HCT116 (cell line): ENCODE results near the gene DEF6. TPM values are rescaled to one million over a fixed set of nuclear protein-coding genes. Genes with fewer than 3 reads are reported as not detected.

Experiments
- ATAC-seq: fragments of 200-7000 bp; cut with Tn5 transposase; 2 replicates; pipeline ENCODE4 v1.9.1; 2020; ENCODE audit warnings: mild to moderate bottlenecking, moderate library complexity
- BruUV-seq: library from RNA; stranded (reverse); fragments of 400-500 nt; replicated peaks from 2 replicates; lab custom pipeline; 2021; lab: Mats Ljungman, UMichigan
- CTCF ChIA-PET: fragments of 300-600 bp; sonication (Branson Sonifier 250); formaldehyde crosslinking; loops from one replicate; lab custom pipeline; 2021; ENCODE audit warnings: antibody characterized with exemption; lab: Charles Lee
- POLR2A ChIA-PET: fragments of 300-600, 350-600 bp; sonication (Branson Sonifier 250); formaldehyde crosslinking; loops from one replicate; lab custom pipeline; 2021; ENCODE audit warnings: antibody characterized with exemption; lab: Charles Lee
- RAD21 ChIA-PET, 2 experiments: fragments of 300-600 bp; sonication (Branson Sonifier 250); formaldehyde crosslinking; loops; one replicate each; lab custom pipeline; 2023; ENCODE audit warnings: low total read pairs in 2 of 2; ENCODE audit not compliant: uncharacterized antibody in 2 of 2, unreplicated experiment in 2 of 2, low non-redundant PET in 1 of 2; lab: Charles Lee
- DNase-seq: peaks from one replicate; pipeline ENCODE4 v3.0.0-alpha.2; 2010; ENCODE audit warnings: low read depth, low spot score
- H2AFZ ChIP-seq: fragments of 200-600 bp; shearing (Covaris generic), sonication (generic); 2 replicates; pipeline ENCODE4 v1.6.1; 2017; ENCODE audit warnings: low read depth, mixed run types, mixed read lengths, antibody characterized with exemption, low read length; ENCODE audit not compliant: poor library complexity, severe bottlenecking
- H3K27ac ChIP-seq: 2 replicates; pipeline ENCODE4 v1.5.1; 2012; ENCODE audit warnings: low read depth, low read length
- H3K27me3 ChIP-seq: fragments of 200-600 bp; sonication (generic); 2 replicates; pipeline ENCODE4 v1.6.1; 2016; ENCODE audit warnings: mixed run types, low read length, mixed read lengths; ENCODE audit not compliant: insufficient read depth
- H3K36me3 ChIP-seq, 2 experiments: fragments of 200-500 bp in 1 of 2; fragments of 200-600 bp in 1 of 2; sonication (Bioruptor generic) in 1 of 2; sonication (generic) in 1 of 2; 2 replicates each; pipeline versions ENCODE4 v1.5.1 to v1.6.1; 2014 to 2016; ENCODE audit warnings: low read length in 2 of 2, inconsistent platforms in 1 of 2, mixed read lengths in 1 of 2, mixed run types in 1 of 2; ENCODE audit not compliant: insufficient read depth in 2 of 2, control insufficient read depth in 1 of 2
- H3K4me1 ChIP-seq, 2 experiments: fragments of 200-600 bp in 1 of 2; sonication (generic) in 1 of 2; 2 replicates each; pipeline versions ENCODE4 v1.5.1 to v1.6.1; 2012 to 2017; ENCODE audit warnings: low read length in 2 of 2, inconsistent platforms in 1 of 2, mild to moderate bottlenecking in 1 of 2, mixed read lengths in 1 of 2, mixed run types in 1 of 2, moderate library complexity in 1 of 2; ENCODE audit not compliant: insufficient read depth in 2 of 2, control insufficient read depth in 1 of 2
- H3K4me2 ChIP-seq: fragments of 200-600 bp; sonication (generic); 2 replicates; pipeline ENCODE4 v1.6.1; 2017; ENCODE audit warnings: mixed run types, low read length, mixed read lengths
- H3K4me3 ChIP-seq, 2 experiments: fragments of 200-600 bp in 1 of 2; sonication (generic) in 1 of 2; replicated peaks in 1 of 2; 2 replicates each; pipeline ENCODE4 v1.5.1; 2011 to 2016; ENCODE audit warnings: low read length in 2 of 2, control low read depth in 1 of 2, low read depth in 1 of 2, mild to moderate bottlenecking in 1 of 2, mixed read lengths in 1 of 2, mixed run types in 1 of 2
- H3K79me2 ChIP-seq: fragments of 200-600 bp; sonication (generic); 2 replicates; pipeline ENCODE4 v1.6.1; 2017; ENCODE audit warnings: mild to moderate bottlenecking, mixed run types, low read length, moderate library complexity, mixed read lengths; ENCODE audit not compliant: insufficient read depth
- H3K9ac ChIP-seq: fragments of 200-600 bp; sonication (generic); 2 replicates; pipeline ENCODE4 v1.6.1; 2016; ENCODE audit warnings: low read length, mixed read lengths
- H3K9me2 ChIP-seq: fragments of 200-600 bp; sonication (generic), shearing (Covaris generic); 2 replicates; pipeline ENCODE4 v1.6.1; 2017; ENCODE audit warnings: mixed run types, mild to moderate bottlenecking, moderate library complexity; ENCODE audit not compliant: insufficient read depth
- H3K9me3 ChIP-seq, 2 experiments: fragments of 200-500 bp in 1 of 2; fragments of 200-600 bp in 1 of 2; sonication (Bioruptor generic) in 1 of 2; sonication (generic) in 1 of 2; 2 replicates each; pipeline ENCODE4 v1.6.1; 2014 to 2017; ENCODE audit warnings: low read length in 2 of 2, mixed read lengths in 2 of 2, inconsistent platforms in 1 of 2, low read depth in 1 of 2, mild to moderate bottlenecking in 1 of 2, mixed run types in 1 of 2, moderate library complexity in 1 of 2; ENCODE audit not compliant: control insufficient read depth in 1 of 2, insufficient read depth in 1 of 2
- H4K20me1 ChIP-seq: fragments of 200-600 bp; sonication (generic), shearing (Covaris generic); 2 replicates; pipeline ENCODE4 v1.6.1; 2017; ENCODE audit warnings: mixed run types, mild to moderate bottlenecking, moderate library complexity; ENCODE audit not compliant: insufficient read depth
- CEBPB ChIP-seq: IDR thresholded peaks from 2 replicates; pipeline ENCODE4 v1.6.1; 2012; ENCODE audit warnings: low read depth
- EGR1 ChIP-seq: IDR thresholded peaks from 2 replicates; pipeline ENCODE4 v1.6.1; 2012; ENCODE audit warnings: low read depth
- EZH2 ChIP-seq: fragments of 200-600 bp; sonication (generic); IDR thresholded peaks from 2 replicates; pipeline ENCODE4 v1.6.1; 2017; ENCODE audit warnings: antibody characterized with exemption, mixed run types
- EZH2phosphoT487 ChIP-seq: fragments of 200-600 bp; IDR thresholded peaks from 2 replicates; pipeline ENCODE4 v1.6.1; 2018; ENCODE audit warnings: antibody characterized with exemption, borderline replicate concordance
- JUND ChIP-seq: IDR thresholded peaks from 2 replicates; pipeline ENCODE4 v1.6.1; 2012
- POLR2A ChIP-seq: IDR thresholded peaks from 2 replicates; pipeline ENCODE4 v1.7.0; 2011; ENCODE audit warnings: borderline replicate concordance; ENCODE audit not compliant: insufficient read depth, insufficient read length; ENCODE audit errors: extremely low read depth
- RAD21 ChIP-seq: IDR thresholded peaks from 2 replicates; pipeline ENCODE4 v1.6.1; 2012; ENCODE audit warnings: low read depth, mild to moderate bottlenecking
- SP1 ChIP-seq: IDR thresholded peaks from 2 replicates; pipeline ENCODE4 v1.6.1; 2012; ENCODE audit warnings: low read depth
- ZNF274 ChIP-seq: fragments of 200-500 bp; sonication (Bioruptor generic); IDR thresholded peaks from 2 replicates; pipeline ENCODE4 v1.6.1; 2014; ENCODE audit warnings: mild to moderate bottlenecking, low read depth, low read length, inconsistent platforms
- intact Hi-C: fragments of 100-400 bp; cut with micrococcal nuclease; formaldehyde crosslinking; loops from 2 replicates; pipeline ENCODE4 v1.10.0; 2022
- total RNA-seq: library from RNA; stranded (reverse); gene quantifications from one replicate; pipeline ENCODE4 v1.2.1, GENCODE V29; 2021; ENCODE audit not compliant: unreplicated experiment
- TF ChIP-seq, protein P1 (sequence below), 3 experiments: fragments of 200-600 bp in 1 of 3; sonication (generic) in 1 of 3; IDR thresholded peaks in 2 of 3; conservative IDR thresholded peaks in 1 of 3; 2 replicates each; pipeline ENCODE4 v1.5.1; 2012 to 2017; ENCODE audit warnings: low read depth in 2 of 3, low read length in 2 of 3, antibody characterized with exemption in 1 of 3, borderline replicate concordance in 1 of 3, control low read depth in 1 of 3, mild to moderate bottlenecking in 1 of 3, mixed read lengths in 1 of 3, mixed run types in 1 of 3, moderate library complexity in 1 of 3; ENCODE audit not compliant: insufficient read depth in 1 of 3

Gene DEF6
- total RNA-seq, 1 experiment from 2014 or later: 40.4 TPM

- Histone ChIP-seq H3K9ac (no peak overlapping the region), H3K4me2 (no peak overlapping the region), H3K9me3 (no peaks in the 10 kb centered on the region)
- TF ChIP-seq CEBPB (no peak), JUND (no peak), ZNF274 (no peak), POLR2A (no peak), EGR1 (no peak), SP1 (no peak), RAD21 (no peak), EZH2 (no peak), EZH2phosphoT487 (no peak)
- TF ChIP-seq, protein P1, sequence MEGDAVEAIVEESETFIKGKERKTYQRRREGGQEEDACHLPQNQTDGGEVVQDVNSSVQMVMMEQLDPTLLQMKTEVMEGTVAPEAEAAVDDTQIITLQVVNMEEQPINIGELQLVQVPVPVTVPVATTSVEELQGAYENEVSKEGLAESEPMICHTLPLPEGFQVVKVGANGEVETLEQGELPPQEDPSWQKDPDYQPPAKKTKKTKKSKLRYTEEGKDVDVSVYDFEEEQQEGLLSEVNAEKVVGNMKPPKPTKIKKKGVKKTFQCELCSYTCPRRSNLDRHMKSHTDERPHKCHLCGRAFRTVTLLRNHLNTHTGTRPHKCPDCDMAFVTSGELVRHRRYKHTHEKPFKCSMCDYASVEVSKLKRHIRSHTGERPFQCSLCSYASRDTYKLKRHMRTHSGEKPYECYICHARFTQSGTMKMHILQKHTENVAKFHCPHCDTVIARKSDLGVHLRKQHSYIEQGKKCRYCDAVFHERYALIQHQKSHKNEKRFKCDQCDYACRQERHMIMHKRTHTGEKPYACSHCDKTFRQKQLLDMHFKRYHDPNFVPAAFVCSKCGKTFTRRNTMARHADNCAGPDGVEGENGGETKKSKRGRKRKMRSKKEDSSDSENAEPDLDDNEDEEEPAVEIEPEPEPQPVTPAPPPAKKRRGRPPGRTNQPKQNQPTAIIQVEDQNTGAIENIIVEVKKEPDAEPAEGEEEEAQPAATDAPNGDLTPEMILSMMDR (IDR thresholded peaks at IDR 0.05 in 2 of 3, conservative IDR thresholded peaks at IDR 0.05 in 1 of 3; ENCODE audit: borderline replicate concordance in 1 of 3, insufficient read depth in 1 of 3, low read depth in 2 of 3, low read length in 2 of 3): no peak
- TF ChIP-seq, all 23 proteins: peak for 0
- no peak for ATAC-seq
- intact Hi-C loops: no loop called here
- no peak for DNase-seq
- no peak overlapping the region for H3K4me3 ChIP-seq
- H3K9me2 ChIP-seq: no peaks in the 10 kb centered on the region
- no TSS peak for BruUV-seq
- ChIA-PET CTCF (interaction anchor here (1.9 kb wide), 1 partner anchor 41 kb away, joined by 7 read pairs; the partner anchor contains the start of gene PPARD), RAD21 (no interaction called here), POLR2A (interaction anchor here (0.5 kb wide), 1 partner anchor 170 kb away, joined by 4 read pairs; no protein-coding TSS in a partner anchor)
- H3K36me3 ChIP-seq: no peaks in the 10 kb centered on the region
- peaks cover 17% of the 10 kb centered on the region; the same call in 1 of the 2 replicates for H3K79me2 ChIP-seq
- H4K20me1 ChIP-seq: no peaks in the 10 kb centered on the region
- no peak overlapping the region for H3K27ac ChIP-seq
- no peaks in the 10 kb centered on the region for H3K27me3 ChIP-seq
- peaks cover 23 to 55% of the 10 kb centered on the region in 2 experiments for H3K4me1 ChIP-seq
- no peak overlapping the region for H2AFZ ChIP-seq
Observed at GRCh38 chr6:35300848-35301247, 3.2 kb downstream of the DEF6 start.
